ENCODE data around the gene ZNF385D. TPM values are rescaled to one million over a fixed set of nuclear protein-coding genes. Genes with fewer than 3 reads are reported as not detected.

ZNF385D gene
- total RNA-seq, 1 experiment from 2014 or later = 9.6 TPM

GRCh38 chr3:21783839-21784238, 32.8 kb upstream of the ZNF385D start:
- H3K36me3 Mint-ChIP-seq = no peaks in the 10 kb centered on the region
- ATAC-seq = no peak
- POLR2A ChIA-PET = no interaction called here

More at GRCh38 chr3:21783839-21784238, 32.8 kb upstream of the ZNF385D start:
- CTCF ChIA-PET = no interaction called here
- TF ChIP-seq USF1 (CRISPR knock-in tag; IDR thresholded peaks at IDR 0.05) (no peak), ATF1 (CRISPR knock-in tag; IDR thresholded peaks at IDR 0.05) (no peak), ESRRA (CRISPR knock-in tag; IDR thresholded peaks at IDR 0.05; ENCODE audit: borderline replicate concordance) (no peak), GRHL2 (CRISPR knock-in tag; IDR thresholded peaks at IDR 0.05; ENCODE audit: insufficient replicate concordance, severe bottlenecking) (no peak), AFF4 (CRISPR knock-in tag; IDR thresholded peaks at IDR 0.05; ENCODE audit: borderline replicate concordance) (no peak), SMAD4 (CRISPR knock-in tag; IDR thresholded peaks at IDR 0.05) (no peak), ZNF121 (CRISPR knock-in tag; IDR thresholded peaks at IDR 0.05) (no peak), TCF7 (CRISPR knock-in tag; IDR thresholded peaks at IDR 0.05; ENCODE audit: low read depth) (no peak), NFYB (CRISPR knock-in tag; conservative IDR thresholded peaks at IDR 0.05; ENCODE audit: low read depth) (no peak), E2F5 (CRISPR knock-in tag; IDR thresholded peaks at IDR 0.05) (no peak), CBFB (CRISPR knock-in tag; IDR thresholded peaks at IDR 0.05; ENCODE audit: low read depth) (no peak), PRRX2 (CRISPR knock-in tag; IDR thresholded peaks at IDR 0.05) (no peak), GABPB1 (CRISPR knock-in tag; IDR thresholded peaks at IDR 0.05) (no peak), E2F4 (CRISPR knock-in tag; IDR thresholded peaks at IDR 0.05; ENCODE audit: borderline replicate concordance, low read depth) (no peak), PRDM15 (CRISPR knock-in tag; IDR thresholded peaks at IDR 0.05) (no peak), EMX1 (CRISPR knock-in tag; IDR thresholded peaks at IDR 0.05) (no peak)
- no peak overlapping the region for H3K4me3 Mint-ChIP-seq
- no peak for DNase-seq (ENCODE audit: low spot score)
- H3K27ac Mint-ChIP-seq = no peak overlapping the region
- no peaks in the 10 kb centered on the region for H3K4me1 Mint-ChIP-seq
- no peaks in the 10 kb centered on the region for H3K27me3 Mint-ChIP-seq (ENCODE audit: low read depth)
- H3K9me3 Mint-ChIP-seq = no peaks in the 10 kb centered on the region
